Astrocyte (in vitro differentiated cells and primary cell): ENCODE results near the gene DAPL1. TPM values are rescaled to one million over a fixed set of nuclear protein-coding genes. Genes with fewer than 3 reads are reported as not detected.

Source experiments
- DNase-seq: peaks from one replicate; pipeline ENCODE4 v3.0.0-alpha.2; 2010; ENCODE audit warnings: low read depth
- FAIRE-seq: peaks from 2 replicates; lab custom pipeline; 2011; peaks lifted over from hg19 to GRCh38; lab: Jason Lieb, UNC
- H2AFZ ChIP-seq: 2 replicates; pipeline ENCODE4 v1.6.0; 2012; ENCODE audit warnings: low read depth, low read length, inconsistent platforms
- H3K27ac ChIP-seq: 2 replicates; pipeline ENCODE4 v1.5.1; 2011; ENCODE audit warnings: low read depth, low read length, inconsistent platforms
- H3K27me3 ChIP-seq: 2 replicates; pipeline ENCODE4 v1.6.0; 2011; ENCODE audit warnings: low read length, inconsistent platforms; ENCODE audit not compliant: insufficient read depth
- H3K36me3 ChIP-seq: 2 replicates; pipeline ENCODE4 v1.5.1; 2011; ENCODE audit warnings: low read length, inconsistent platforms; ENCODE audit not compliant: insufficient read depth
- H3K4me1 ChIP-seq: 2 replicates; pipeline ENCODE4 v1.5.1; 2011; ENCODE audit warnings: low read length, inconsistent platforms; ENCODE audit not compliant: insufficient read depth
- H3K4me2 ChIP-seq: 2 replicates; pipeline ENCODE4 v1.6.0; 2012; ENCODE audit warnings: low read length, inconsistent platforms
- H3K4me3 ChIP-seq: 2 replicates; pipeline ENCODE4 v1.5.1; 2011; ENCODE audit warnings: low read depth, mild to moderate bottlenecking, low read length, inconsistent platforms; ENCODE audit not compliant: insufficient read depth
- H3K79me2 ChIP-seq: 2 replicates; pipeline ENCODE4 v1.6.0; 2012; ENCODE audit warnings: mild to moderate bottlenecking, low read length, inconsistent platforms; ENCODE audit not compliant: insufficient read depth
- H3K9ac ChIP-seq: 2 replicates; pipeline ENCODE4 v1.6.0; 2012; ENCODE audit warnings: mild to moderate bottlenecking, low read length, inconsistent platforms
- H3K9me3 ChIP-seq: 2 replicates; pipeline ENCODE4 v1.5.1; 2012; ENCODE audit warnings: low read depth, mild to moderate bottlenecking, low read length, inconsistent platforms; ENCODE audit not compliant: insufficient read depth
- H4K20me1 ChIP-seq: 2 replicates; pipeline ENCODE4 v1.6.0; 2012; ENCODE audit warnings: low read length, inconsistent platforms; ENCODE audit not compliant: insufficient read depth
- H3K27ac Mint-ChIP-seq: one replicate; pipeline ENCODE4 v1.8.0; 2021; ENCODE audit warnings: mild to moderate bottlenecking, mixed read lengths; ENCODE audit not compliant: unreplicated experiment
- H3K27me3 Mint-ChIP-seq: one replicate; pipeline ENCODE4 v1.8.0; 2021; ENCODE audit warnings: low read depth, mixed read lengths; ENCODE audit not compliant: unreplicated experiment
- H3K36me3 Mint-ChIP-seq: one replicate; pipeline ENCODE4 v1.8.0; 2021; ENCODE audit warnings: low read depth, mixed read lengths; ENCODE audit not compliant: unreplicated experiment
- H3K4me1 Mint-ChIP-seq: one replicate; pipeline ENCODE4 v1.8.0; 2021; ENCODE audit warnings: low read depth, mixed read lengths; ENCODE audit not compliant: unreplicated experiment
- H3K4me3 Mint-ChIP-seq: one replicate; pipeline ENCODE4 v1.8.0; 2021; ENCODE audit warnings: mild to moderate bottlenecking, moderate library complexity, mixed read lengths; ENCODE audit not compliant: unreplicated experiment
- H3K9me3 Mint-ChIP-seq: one replicate; pipeline ENCODE4 v1.8.0; 2021; ENCODE audit warnings: mild to moderate bottlenecking, mixed read lengths; ENCODE audit not compliant: unreplicated experiment
- EZH2 ChIP-seq: IDR thresholded peaks from 2 replicates; pipeline ENCODE4 v1.6.1; 2012; ENCODE audit warnings: mild to moderate bottlenecking, low read length, inconsistent platforms; ENCODE audit not compliant: insufficient read depth
- total RNA-seq: library from RNA; stranded (reverse); gene quantifications from 2 replicates; pipeline ENCODE4 v1.2.1, GENCODE V29; 2021
- TF ChIP-seq, protein P1 (sequence below): IDR thresholded peaks from 2 replicates; pipeline ENCODE4 v1.5.1; 2011; ENCODE audit warnings: low read depth, mild to moderate bottlenecking, inconsistent platforms, low read length, moderate library complexity; ENCODE audit not compliant: insufficient read depth

DAPL1 gene
- total RNA-seq, 1 donor from 2014 or later, result not detected

DNA sequence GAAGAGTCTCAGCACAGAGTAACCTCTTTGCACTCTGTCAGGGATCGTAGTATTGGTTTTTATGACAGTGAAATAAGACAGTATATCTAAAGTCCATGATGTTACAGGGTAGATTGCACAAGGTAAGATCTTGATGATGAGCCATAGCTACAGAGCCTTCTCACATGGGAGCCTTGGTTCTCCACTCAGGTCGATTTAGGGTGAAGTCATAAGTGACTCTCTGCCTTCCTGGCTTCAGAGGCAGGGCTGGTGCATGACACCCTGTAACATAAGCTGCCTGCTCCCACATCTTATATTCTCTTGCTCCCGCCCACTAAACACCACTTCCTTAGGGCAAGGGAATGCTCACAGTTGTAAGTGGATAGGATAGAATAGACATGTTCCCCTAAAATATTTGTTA lies 13.3 kb downstream of the DAPL1 start:
- no peaks in the 10 kb centered on the region for H3K4me1 ChIP-seq
- no peak overlapping the region for H2AFZ ChIP-seq
- H3K27ac ChIP-seq, result no peak overlapping the region
- H3K79me2 ChIP-seq, result no peaks in the 10 kb centered on the region
- no peaks in the 10 kb centered on the region for H3K36me3 ChIP-seq
- Mint-ChIP-seq H3K27ac (no peak overlapping the region), H3K9me3 (no peaks in the 10 kb centered on the region), H3K27me3 (peaks cover 14% of the 10 kb centered on the region), H3K4me3 (no peak overlapping the region), H3K4me1 (no peaks in the 10 kb centered on the region), H3K36me3 (no peaks in the 10 kb centered on the region)
- no peak overlapping the region for H3K9ac ChIP-seq
- no peak for TF ChIP-seq EZH2
- TF ChIP-seq, protein P1, sequence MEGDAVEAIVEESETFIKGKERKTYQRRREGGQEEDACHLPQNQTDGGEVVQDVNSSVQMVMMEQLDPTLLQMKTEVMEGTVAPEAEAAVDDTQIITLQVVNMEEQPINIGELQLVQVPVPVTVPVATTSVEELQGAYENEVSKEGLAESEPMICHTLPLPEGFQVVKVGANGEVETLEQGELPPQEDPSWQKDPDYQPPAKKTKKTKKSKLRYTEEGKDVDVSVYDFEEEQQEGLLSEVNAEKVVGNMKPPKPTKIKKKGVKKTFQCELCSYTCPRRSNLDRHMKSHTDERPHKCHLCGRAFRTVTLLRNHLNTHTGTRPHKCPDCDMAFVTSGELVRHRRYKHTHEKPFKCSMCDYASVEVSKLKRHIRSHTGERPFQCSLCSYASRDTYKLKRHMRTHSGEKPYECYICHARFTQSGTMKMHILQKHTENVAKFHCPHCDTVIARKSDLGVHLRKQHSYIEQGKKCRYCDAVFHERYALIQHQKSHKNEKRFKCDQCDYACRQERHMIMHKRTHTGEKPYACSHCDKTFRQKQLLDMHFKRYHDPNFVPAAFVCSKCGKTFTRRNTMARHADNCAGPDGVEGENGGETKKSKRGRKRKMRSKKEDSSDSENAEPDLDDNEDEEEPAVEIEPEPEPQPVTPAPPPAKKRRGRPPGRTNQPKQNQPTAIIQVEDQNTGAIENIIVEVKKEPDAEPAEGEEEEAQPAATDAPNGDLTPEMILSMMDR, result no peak
- no peak for FAIRE-seq
- no peaks in the 10 kb centered on the region for H4K20me1 ChIP-seq
- H3K27me3 ChIP-seq, result peaks cover 6% of the 10 kb centered on the region
- no peaks in the 10 kb centered on the region for H3K9me3 ChIP-seq
- H3K4me2 ChIP-seq, result no peak overlapping the region
- no peak overlapping the region for H3K4me3 ChIP-seq
- no peak for DNase-seq

DNA sequence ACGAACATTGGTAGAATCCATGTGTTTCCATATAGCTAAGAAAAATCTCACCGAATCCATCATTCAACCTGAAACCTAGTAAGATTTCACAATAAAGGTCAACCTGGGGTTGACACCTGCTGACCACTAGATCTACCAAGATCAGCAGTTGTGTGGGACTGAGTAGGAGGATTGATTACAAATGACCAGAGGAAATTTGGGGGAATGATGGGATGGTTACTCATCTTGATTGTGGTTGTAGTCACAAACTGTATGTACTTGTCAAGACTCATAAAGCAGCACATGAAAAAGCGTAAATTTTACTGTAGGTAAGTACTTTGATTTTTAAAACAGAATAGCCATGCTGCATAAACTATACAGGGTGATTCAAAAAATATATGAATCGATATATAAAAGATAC lies 14.7 kb downstream of the DAPL1 start:
- DNase-seq (peak; percentile 45), FAIRE-seq (no peak)
- no peak overlapping the region for H3K4me2 ChIP-seq
- TF ChIP-seq, protein P1, result no peak
- TF ChIP-seq EZH2, result no peak
- H3K79me2 ChIP-seq, result no peaks in the 10 kb centered on the region
- no peaks in the 10 kb centered on the region for H4K20me1 ChIP-seq
- no peak overlapping the region for H3K4me3 ChIP-seq
- H3K27me3 ChIP-seq, result peaks cover 6% of the 10 kb centered on the region
- H2AFZ ChIP-seq, result no peak overlapping the region
- no peaks in the 10 kb centered on the region for H3K4me1 Mint-ChIP-seq
- H3K36me3 ChIP-seq, result no peaks in the 10 kb centered on the region
- peaks cover 14% of the 10 kb centered on the region for H3K27me3 Mint-ChIP-seq
- H3K9me3 Mint-ChIP-seq, result no peaks in the 10 kb centered on the region
- H3K9ac ChIP-seq, result no peak overlapping the region
- H3K27ac Mint-ChIP-seq, result no peak overlapping the region
- H3K27ac ChIP-seq, result no peak overlapping the region
- no peaks in the 10 kb centered on the region for H3K4me1 ChIP-seq
- H3K9me3 ChIP-seq, result no peaks in the 10 kb centered on the region
- H3K36me3 Mint-ChIP-seq, result no peaks in the 10 kb centered on the region
- H3K4me3 Mint-ChIP-seq, result no peak overlapping the region

DNA sequence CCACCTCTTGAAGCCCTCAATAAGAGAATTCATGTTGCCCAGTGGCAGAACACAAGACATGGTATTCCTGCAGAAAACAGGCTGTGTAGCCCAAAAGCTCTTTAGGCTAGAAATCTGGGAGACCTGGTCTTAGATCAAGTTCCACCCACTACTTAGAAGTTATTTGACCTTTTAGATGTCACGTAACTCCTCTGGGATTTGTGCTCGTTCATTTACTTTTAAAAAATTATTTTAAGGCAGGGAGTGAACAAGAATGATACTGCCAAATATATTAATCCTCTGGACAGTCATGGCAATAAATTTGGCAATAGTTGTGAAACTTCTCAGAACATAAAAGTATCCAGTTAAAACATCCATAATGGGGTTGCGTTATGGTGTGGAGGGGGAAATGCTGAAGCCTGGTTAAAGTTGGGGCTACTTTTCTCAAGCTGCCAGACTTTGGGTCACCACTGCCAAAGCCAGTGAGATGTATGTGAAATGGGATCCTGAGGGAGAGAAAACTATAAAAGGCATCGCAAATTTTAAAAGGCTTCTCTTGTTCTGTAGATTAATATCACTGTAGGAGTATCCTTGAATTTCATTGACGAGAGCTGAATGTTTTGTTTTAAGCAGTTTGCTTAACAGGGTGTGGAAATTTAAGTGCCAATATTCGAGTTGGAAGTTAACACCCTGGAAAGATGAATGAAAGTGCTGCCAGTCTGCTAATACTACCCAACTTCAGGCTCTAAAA lies 15.8 kb downstream of the DAPL1 start:
- Histone ChIP-seq H3K36me3 (no peaks in the 10 kb centered on the region), H3K4me3 (no peak overlapping the region), H3K27ac (no peak overlapping the region), H3K4me2 (no peak overlapping the region), H3K9ac (no peak overlapping the region), H3K4me1 (peaks cover 3% of the 10 kb centered on the region), H3K9me3 (no peaks in the 10 kb centered on the region), H4K20me1 (no peaks in the 10 kb centered on the region), H3K27me3 (peaks cover 6% of the 10 kb centered on the region), H2AFZ (no peak overlapping the region), H3K79me2 (no peaks in the 10 kb centered on the region)
- Mint-ChIP-seq H3K4me1 (no peaks in the 10 kb centered on the region), H3K4me3 (no peak overlapping the region), H3K36me3 (no peaks in the 10 kb centered on the region), H3K27me3 (peaks cover 14% of the 10 kb centered on the region), H3K27ac (no peak overlapping the region), H3K9me3 (no peaks in the 10 kb centered on the region)
- no peak for FAIRE-seq
- no peak for DNase-seq
- TF ChIP-seq, protein P1, result no peak
